ENCODE data around the gene NHLRC3.

DNA sequence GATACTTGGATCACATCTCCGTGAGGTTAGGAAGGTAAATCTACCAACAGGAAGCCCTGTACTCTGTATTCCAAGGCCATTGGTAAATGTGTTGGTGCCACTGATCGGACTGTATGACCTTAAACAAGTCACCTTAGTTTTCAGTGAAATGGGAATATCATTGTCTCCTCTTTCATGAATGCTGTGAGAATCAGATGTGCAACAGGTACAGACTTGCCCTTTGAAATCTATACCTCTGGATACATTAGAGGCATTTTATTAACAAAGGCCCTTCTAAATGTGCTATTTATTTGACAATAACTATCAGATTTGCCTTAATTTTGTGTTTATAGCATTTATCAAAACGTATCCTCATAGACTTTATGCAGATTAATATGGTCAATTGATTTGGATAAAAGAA, 11.0 kb downstream of the NHLRC3 start:
- TF ChIP-seq, protein P1, sequence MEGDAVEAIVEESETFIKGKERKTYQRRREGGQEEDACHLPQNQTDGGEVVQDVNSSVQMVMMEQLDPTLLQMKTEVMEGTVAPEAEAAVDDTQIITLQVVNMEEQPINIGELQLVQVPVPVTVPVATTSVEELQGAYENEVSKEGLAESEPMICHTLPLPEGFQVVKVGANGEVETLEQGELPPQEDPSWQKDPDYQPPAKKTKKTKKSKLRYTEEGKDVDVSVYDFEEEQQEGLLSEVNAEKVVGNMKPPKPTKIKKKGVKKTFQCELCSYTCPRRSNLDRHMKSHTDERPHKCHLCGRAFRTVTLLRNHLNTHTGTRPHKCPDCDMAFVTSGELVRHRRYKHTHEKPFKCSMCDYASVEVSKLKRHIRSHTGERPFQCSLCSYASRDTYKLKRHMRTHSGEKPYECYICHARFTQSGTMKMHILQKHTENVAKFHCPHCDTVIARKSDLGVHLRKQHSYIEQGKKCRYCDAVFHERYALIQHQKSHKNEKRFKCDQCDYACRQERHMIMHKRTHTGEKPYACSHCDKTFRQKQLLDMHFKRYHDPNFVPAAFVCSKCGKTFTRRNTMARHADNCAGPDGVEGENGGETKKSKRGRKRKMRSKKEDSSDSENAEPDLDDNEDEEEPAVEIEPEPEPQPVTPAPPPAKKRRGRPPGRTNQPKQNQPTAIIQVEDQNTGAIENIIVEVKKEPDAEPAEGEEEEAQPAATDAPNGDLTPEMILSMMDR (IDR thresholded peaks at IDR 0.05): no peak
- no peak for TF ChIP-seq EP300 (IDR thresholded peaks at IDR 0.05)
- TF ChIP-seq POLR2A (IDR thresholded peaks at IDR 0.05; ENCODE audit: low read depth): no peak
- no peak for TF ChIP-seq POLR2AphosphoS5 (IDR thresholded peaks at IDR 0.05)

Measured in esophagus muscularis mucosa (tissue), 4 donors.